Stimulated activated CD4-positive, alpha-beta T cell treated with anti-CD3 and anti-CD28 coated beads, Interleukin-4, amount 100 ng/mL, for 24 hours (primary cell): ENCODE results near the gene HELZ.
"Not testable (repeated sequence)": the region's sequence is repeated elsewhere in the genome, so short reads cannot be mapped to it uniquely, and the experiment has no call there.

Experiments used
- DNase-seq: peaks from one replicate; pipeline ENCODE4 v3.0.0-alpha.2; 2020

HELZ gene

DNA sequence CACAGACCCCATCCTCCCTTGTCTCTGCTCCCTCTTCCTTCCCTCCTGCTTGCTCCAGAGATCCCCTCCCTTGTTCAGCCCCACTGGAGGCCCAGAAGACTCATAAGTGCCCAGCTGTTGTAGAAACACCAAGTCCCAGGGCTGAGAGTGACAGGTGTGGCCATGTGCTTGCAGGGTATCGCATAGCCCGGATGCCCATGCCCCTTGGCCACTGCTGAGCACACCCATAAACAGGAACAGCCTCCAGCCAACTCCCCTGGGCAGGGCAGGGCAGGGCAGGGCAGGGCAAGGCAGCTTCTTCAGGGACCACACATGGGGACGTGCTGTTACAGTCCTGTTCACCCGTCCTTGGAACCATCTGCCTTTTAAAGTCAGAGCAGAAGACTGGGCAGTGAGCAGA, 198.6 kb downstream of the HELZ start:
- DNase-seq = no peak

- DNase-seq = no peak
These were observed 200.1 kb downstream of the HELZ start for GRCh38 chr17:67044940-67045339.

DNA sequence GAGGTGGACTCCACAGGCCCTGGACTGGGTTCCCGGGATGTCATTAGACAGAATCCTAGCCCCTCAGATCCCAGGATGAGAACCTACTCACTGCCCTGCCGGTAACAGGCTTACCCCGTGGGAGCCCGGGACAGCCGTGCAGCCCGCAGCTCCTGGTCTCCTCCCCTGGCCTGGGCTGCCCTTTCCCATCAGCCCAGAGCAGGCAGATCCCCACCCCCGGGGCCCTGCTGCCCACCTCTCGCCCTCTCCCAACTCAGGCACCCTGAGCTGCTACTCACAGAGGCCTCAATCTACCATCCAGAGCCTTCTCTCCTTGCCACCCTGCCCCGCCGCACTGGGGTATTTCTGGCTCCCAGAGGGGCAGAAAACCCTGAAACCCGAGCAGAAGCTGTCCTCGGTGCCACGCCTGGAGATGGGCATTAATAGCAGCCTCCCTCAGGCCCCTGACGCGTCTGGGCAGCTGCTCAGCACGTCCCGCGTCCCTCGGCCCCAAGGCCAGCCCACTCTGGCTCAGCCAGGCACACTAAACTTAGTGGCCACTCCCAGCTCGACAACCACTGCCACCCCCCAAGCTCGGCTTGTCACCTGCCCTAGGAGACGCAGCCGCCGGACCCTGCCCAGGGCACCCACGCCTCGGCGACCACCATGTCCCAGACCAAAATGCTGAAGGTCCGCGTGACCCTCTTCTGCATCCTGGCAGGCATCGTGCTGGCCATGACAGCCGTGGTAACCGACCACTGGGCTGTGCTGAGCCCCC, 200.8 kb downstream of the HELZ start, which contains the start of gene CACNG1:
Gene CACNG1, plus strand, starts transcription at position 539 of the 757 bp plus-strand sequence. Its CDS starts 107 bp downstream, at position 646.
- no peak for DNase-seq

- no peak for DNase-seq
These were observed 201.7 kb downstream of the HELZ start for GRCh38 chr17:67043283-67043682.

GRCh38 chr17:67041941-67042899, 202.8 kb downstream of the HELZ start:
- no peak for DNase-seq

DNA sequence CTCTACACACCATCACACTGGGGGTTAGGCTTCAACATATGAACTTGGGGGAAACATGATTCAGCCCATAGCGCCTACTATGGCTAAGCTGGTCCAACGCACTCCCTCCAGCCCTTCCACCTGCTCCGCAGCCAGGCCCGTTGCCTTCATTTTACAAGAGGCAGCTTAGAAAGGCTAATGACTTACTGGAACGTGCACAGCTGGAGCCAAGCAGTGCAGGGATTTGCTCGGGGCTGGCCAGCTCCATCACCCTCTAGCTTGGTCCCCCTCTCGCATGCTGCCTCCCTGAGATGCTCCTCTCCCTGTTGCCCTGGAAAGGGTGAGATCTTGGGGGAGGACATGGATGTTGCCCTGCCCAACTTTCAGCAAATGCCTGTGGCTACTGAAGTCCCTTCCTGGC, 203.5 kb downstream of the HELZ start:
- DNase-seq = no peak

- not testable (repeated sequence) for DNase-seq
These were observed 203.9 kb downstream of the HELZ start for GRCh38 chr17:67041119-67041518.

DNA sequence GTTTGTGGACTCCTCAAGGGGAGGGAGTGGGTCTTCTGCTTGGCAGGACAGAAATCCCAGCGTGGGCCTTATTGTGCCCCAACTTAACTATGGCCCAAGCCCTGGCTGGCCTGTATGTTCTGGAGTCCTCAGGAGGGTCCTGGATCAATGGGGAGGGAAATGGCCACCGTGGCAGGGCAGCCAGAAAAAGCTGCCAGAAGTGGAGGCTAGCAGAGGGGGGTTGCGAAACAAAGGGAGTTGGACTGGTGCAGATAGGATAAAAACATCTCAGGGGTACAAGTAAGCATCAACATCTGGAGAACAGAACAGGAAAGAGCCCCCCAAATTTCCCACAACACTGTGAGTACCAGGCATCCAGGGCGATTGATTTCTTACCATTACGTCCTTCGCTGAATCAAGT, 204.3 kb downstream of the HELZ start:
- DNase-seq = no peak

DNA sequence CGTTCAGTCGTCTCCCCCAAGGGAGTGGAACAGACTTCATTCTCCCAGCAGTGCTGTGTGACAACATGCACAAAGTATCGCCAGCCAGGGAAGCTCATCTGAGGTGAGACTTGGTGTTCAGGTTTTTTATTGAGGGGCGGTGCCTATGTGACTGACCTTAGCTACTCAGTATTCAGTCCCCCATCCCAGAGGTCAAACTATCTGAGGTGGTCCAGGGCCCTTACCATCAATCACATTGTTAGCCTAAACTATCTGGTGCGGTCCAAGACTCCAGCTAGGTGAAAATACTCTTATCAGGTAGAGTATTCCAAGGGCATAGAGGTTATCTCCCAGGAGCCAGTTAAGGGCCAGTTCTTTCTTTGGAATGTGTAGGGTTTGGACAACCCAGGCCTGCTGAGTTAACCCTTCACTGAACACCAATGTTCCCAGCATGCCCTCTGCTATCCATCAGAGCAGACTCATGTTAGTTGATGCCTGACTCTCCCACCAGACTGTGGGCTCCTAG, 206.1 kb downstream of the HELZ start:
- no peak for DNase-seq

DNA sequence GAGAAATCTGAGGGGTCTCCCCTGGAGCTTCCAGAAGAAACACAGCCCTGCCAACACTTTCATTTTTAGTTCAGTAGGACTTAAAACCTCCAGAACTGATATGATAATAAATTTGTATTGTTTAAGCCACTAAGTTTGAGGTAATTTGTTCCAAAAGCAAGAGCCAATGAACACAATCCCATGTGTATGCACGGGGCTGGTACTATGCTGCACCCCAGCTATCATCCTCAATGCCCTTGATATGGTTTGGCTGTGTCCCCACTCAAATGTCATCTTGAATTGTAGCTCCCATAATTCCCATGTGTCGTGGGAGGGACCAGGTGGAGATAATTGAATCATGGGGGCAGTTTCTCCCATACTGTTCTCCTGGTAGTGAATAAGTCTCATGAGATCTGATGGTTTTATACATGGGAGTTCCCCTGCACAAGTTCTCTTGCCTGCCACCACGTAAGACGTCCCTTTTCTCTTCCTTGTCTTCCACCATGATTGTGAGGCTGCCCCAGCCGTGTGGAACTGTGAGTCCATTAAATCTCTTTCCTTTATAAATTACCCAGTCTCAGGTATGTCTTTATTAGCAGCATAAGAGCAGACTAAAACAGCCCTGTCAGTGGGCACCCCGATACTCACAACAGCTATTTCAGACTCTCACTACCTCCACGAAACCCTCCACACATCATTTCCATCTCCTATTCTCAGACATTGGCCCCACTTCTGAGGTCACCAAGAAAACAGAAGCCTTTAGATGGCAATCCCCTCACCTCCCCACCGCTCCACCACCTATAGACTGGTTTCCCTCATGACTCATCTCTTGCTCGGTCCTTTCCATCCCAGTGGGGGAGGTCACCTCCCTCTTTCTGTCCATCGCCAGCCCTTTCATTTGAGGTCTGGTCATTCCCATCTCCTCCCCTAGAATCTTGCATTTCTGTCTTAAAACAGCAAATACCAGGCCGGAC, 209.6 kb downstream of the HELZ start:
- no peak for DNase-seq

DNA sequence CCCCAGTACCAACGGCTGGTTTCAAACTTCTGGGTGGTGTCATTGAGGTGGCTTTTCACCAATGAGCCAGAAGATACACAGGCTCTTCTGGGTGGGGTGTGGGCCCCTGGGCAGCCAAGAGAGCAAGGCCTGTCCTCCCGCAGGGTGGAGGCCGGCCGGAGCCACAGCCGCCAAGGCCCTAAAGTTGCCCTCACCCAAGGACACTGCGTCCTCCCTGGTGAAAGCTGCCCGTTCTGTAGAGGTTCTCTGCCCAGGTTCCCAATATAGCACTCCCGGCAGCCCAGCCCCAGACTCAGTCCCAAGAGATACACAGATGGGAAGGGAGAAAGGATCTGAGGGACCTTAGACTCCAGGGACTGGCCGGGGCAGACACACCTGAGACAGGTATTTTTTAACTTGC, 211.4 kb downstream of the HELZ start:
- DNase-seq = no peak

- DNase-seq = no peak
These were observed 212.0 kb downstream of the HELZ start for GRCh38 chr17:67032985-67033384.

DNA sequence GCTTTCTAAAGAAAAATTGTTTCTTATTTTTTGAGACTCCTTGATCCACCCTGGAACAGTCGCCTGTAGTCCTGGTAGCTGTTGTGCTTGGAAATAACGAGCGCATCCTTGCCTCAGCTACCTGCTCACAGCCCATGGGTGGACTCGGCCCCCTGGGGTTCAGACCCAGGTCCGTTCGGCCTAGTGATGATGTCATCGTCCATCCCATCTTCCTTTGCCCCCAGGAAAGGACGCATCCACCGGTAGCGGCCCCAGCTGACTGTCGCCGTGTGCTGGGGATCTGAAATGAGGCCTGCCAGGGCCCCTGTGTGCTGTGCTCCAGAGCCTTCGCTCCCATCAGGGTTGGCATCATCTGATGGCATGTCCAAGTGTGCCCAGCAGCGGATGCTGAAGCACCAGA, 212.6 kb downstream of the HELZ start:
- no peak for DNase-seq

- no peak for DNase-seq
These were observed 214.4 kb downstream of the HELZ start for GRCh38 chr17:67030641-67031040.

DNA sequence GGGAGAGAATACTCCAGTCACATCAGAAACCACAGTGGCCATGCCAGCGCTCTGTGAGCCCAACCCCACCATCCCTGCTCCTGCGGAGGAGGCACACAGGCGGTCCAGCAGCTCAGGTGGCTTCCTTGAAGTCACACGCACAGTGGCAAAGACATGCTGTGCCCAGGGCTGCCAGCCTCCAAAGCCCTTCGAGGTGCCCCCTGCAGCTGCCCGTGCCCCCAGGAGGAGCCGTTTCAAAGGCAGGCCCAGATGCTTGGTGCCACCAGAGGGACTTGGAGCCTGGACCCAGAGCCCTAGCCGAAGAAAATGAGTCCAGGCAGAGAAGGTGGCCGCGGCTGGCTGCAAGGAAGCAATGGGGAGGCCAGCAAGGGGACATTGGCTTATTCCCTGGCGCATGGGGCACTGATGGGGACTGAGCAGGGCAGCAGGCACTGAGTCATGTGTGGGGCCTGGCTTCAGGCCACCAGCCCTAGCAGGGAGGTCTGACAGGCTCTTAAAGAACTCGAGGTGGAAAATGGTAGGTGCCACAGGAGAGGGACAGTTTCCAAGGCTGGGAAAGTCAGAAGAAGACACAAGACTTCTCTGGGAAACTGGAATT, 217.9 kb downstream of the HELZ start:
- no peak for DNase-seq

DNA sequence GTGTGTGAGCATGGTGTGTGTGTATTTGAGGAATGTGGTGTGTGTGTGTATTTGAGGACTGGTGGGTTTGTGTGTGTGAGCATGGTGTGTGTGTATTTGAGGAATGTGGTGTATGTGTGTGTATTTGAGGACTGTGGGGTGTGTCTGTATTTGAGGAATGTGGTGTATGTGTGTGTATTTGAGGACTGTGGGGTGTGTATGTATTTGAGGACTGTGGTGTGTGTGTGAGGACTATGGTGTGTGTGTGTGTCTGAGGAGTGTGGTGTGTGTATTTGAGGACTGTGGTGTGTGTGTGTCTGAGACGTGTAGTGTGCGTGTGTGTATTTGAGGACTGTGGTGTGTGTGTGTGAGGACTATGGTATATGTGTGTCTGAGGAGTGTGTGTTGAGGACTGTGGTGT, 218.7 kb downstream of the HELZ start:
- no peak for DNase-seq

- no peak for DNase-seq
These were observed 219.7 kb downstream of the HELZ start for GRCh38 chr17:67025216-67025792.

GRCh38 chr17:67024736-67025135, 220.3 kb downstream of the HELZ start:
- no peak for DNase-seq

GRCh38 chr17:67022451-67022810, 222.6 kb downstream of the HELZ start:
- DNase-seq = no peak

GRCh38 chr17:67021743-67022450, 223.1 kb downstream of the HELZ start:
- no peak for DNase-seq

DNA sequence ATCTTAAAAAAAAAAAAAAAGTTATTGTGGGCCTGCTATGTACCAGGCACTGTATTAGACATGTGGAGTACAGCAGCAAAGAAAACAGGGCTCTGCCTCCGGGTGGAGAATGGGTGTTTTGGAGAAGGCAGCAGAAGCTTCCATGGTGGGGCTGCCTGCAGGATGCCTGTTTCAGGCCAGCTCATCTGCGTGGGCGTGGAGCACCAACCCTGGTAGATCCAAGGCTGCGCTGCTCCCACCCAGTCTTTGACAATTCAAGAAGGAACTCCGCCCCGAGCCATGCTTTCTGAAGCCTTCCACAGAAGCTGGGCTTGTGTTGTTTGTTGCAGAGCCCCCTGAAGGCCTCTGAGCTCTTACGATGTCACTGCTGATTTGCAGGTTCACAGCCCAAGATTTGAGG, 223.8 kb downstream of the HELZ start:
- DNase-seq = no peak
